ENCODE measurements around the gene ERICH2.

Gene ERICH2

GRCh38 chr2:170737406-170737805, 32.8 kb upstream of the ERICH2 start:
- DNase-seq (ENCODE audit: low read depth), result no peak
- TF ChIP-seq CTCF (conservative IDR thresholded peaks at IDR 0.05; ENCODE audit: low read length), result no peak
- H3K4me3 ChIP-seq (ENCODE audit: low read length), result no peak overlapping the region

GRCh38 chr2:170737821-170738220, 32.4 kb upstream of the ERICH2 start:
- no peak for TF ChIP-seq CTCF (conservative IDR thresholded peaks at IDR 0.05; ENCODE audit: low read length)
- H3K4me3 ChIP-seq (ENCODE audit: low read length), result no peak overlapping the region
- DNase-seq (ENCODE audit: low read depth), result no peak

- no peak for TF ChIP-seq CTCF (conservative IDR thresholded peaks at IDR 0.05; ENCODE audit: low read length)
- no peak overlapping the region for H3K4me3 ChIP-seq (ENCODE audit: low read length)
- DNase-seq (ENCODE audit: low read depth), result peak; percentile 95
Measured at GRCh38 chr2:170739048-170739447, 31.1 kb upstream of the ERICH2 start.

GRCh38 chr2:170739507-170740046, 30.6 kb upstream of the ERICH2 start:
- no peak for DNase-seq (ENCODE audit: low read depth)
- no peak overlapping the region for H3K4me3 ChIP-seq (ENCODE audit: low read length)
- TF ChIP-seq CTCF (conservative IDR thresholded peaks at IDR 0.05; ENCODE audit: low read length), result no peak

- DNase-seq (ENCODE audit: low read depth), result no peak
- H3K4me3 ChIP-seq (ENCODE audit: low read length), result no peak overlapping the region
- no peak for TF ChIP-seq CTCF (conservative IDR thresholded peaks at IDR 0.05; ENCODE audit: low read length)
Measured at GRCh38 chr2:170740660-170741059, 29.5 kb upstream of the ERICH2 start.

- no peak for TF ChIP-seq CTCF (conservative IDR thresholded peaks at IDR 0.05; ENCODE audit: low read length)
- H3K4me3 ChIP-seq (ENCODE audit: low read length), result no peak overlapping the region
- no peak for DNase-seq (ENCODE audit: low read depth)
Measured at GRCh38 chr2:170742000-170742399, 28.2 kb upstream of the ERICH2 start.

- no peak for TF ChIP-seq CTCF (conservative IDR thresholded peaks at IDR 0.05; ENCODE audit: low read length)
- DNase-seq (ENCODE audit: low read depth), result no peak
Measured at GRCh38 chr2:170742896-170743529, 27.2 kb upstream of the ERICH2 start.

More at GRCh38 chr2:170742896-170743529, 27.2 kb upstream of the ERICH2 start:
- no peak overlapping the region for H3K4me3 ChIP-seq (ENCODE audit: low read length)
